Measurements from ENCODE around the gene LSM14B. TPM values are rescaled to one million over a fixed set of nuclear protein-coding genes. Genes with fewer than 3 reads are reported as not detected.

Gene LSM14B
- total RNA-seq, 1 experiment from 2014 or later = 73.5 TPM

DNA sequence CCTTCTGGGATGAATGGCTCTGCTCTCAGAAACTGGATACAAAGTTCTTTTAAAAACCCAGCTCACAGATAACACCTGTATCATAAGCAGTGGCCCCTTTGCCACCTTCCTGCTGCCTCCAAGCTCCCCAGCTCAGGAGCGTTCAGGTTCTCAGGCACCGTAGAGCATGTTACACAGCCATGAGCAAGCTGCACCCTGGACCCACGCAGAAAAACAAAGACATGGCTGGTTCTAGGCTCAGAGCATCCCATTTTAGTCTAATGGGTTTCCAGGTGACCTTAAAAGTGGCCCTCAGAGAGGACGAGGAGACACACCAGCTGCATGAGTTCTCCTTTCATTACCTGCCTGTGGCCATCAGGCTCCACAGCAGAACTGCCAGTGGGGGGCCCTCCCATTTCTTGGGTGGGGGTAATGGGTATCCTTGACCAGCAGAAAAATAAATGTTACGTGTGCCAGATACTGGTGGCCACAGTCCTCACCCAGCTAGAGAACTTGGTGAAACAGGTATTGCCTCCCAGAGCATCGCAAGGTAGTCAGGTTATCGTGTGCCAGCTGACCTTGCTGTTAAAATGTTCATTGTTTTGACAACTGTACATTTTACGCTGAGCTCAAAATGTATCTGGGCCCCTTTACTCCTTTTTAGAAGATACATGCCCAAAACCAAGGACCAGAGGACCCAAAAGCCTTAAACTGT, 13.4 kb downstream of the LSM14B start (continued):
- TF ChIP-seq, protein P1, sequence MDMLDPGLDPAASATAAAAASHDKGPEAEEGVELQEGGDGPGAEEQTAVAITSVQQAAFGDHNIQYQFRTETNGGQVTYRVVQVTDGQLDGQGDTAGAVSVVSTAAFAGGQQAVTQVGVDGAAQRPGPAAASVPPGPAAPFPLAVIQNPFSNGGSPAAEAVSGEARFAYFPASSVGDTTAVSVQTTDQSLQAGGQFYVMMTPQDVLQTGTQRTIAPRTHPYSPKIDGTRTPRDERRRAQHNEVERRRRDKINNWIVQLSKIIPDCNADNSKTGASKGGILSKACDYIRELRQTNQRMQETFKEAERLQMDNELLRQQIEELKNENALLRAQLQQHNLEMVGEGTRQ (CRISPR knock-in tag; IDR thresholded peaks at IDR 0.05) = no peak
- TF ChIP-seq TEAD1 (CRISPR knock-in tag; IDR thresholded peaks at IDR 0.05) (no peak), NFATC4 (CRISPR knock-in tag; IDR thresholded peaks at IDR 0.05) (no peak), ZNF416 (CRISPR knock-in tag; IDR thresholded peaks at IDR 0.05) (no peak), ATF3 (CRISPR knock-in tag; conservative IDR thresholded peaks at IDR 0.05) (no peak), GRHL2 (CRISPR knock-in tag; IDR thresholded peaks at IDR 0.05; ENCODE audit: insufficient replicate concordance, severe bottlenecking) (no peak), ESRRA (CRISPR knock-in tag; IDR thresholded peaks at IDR 0.05; ENCODE audit: borderline replicate concordance) (no peak), USF1 (CRISPR knock-in tag; IDR thresholded peaks at IDR 0.05) (no peak), SMAD3 (CRISPR knock-in tag; IDR thresholded peaks at IDR 0.05; ENCODE audit: borderline replicate concordance) (no peak), CBFB (CRISPR knock-in tag; IDR thresholded peaks at IDR 0.05; ENCODE audit: low read depth) (no peak)
- TF ChIP-seq, protein P2, sequence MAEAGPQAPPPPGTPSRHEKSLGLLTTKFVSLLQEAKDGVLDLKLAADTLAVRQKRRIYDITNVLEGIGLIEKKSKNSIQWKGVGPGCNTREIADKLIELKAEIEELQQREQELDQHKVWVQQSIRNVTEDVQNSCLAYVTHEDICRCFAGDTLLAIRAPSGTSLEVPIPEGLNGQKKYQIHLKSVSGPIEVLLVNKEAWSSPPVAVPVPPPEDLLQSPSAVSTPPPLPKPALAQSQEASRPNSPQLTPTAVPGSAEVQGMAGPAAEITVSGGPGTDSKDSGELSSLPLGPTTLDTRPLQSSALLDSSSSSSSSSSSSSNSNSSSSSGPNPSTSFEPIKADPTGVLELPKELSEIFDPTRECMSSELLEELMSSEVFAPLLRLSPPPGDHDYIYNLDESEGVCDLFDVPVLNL (CRISPR knock-in tag; IDR thresholded peaks at IDR 0.05; ENCODE audit: borderline replicate concordance, low read depth) = no peak

DNA sequence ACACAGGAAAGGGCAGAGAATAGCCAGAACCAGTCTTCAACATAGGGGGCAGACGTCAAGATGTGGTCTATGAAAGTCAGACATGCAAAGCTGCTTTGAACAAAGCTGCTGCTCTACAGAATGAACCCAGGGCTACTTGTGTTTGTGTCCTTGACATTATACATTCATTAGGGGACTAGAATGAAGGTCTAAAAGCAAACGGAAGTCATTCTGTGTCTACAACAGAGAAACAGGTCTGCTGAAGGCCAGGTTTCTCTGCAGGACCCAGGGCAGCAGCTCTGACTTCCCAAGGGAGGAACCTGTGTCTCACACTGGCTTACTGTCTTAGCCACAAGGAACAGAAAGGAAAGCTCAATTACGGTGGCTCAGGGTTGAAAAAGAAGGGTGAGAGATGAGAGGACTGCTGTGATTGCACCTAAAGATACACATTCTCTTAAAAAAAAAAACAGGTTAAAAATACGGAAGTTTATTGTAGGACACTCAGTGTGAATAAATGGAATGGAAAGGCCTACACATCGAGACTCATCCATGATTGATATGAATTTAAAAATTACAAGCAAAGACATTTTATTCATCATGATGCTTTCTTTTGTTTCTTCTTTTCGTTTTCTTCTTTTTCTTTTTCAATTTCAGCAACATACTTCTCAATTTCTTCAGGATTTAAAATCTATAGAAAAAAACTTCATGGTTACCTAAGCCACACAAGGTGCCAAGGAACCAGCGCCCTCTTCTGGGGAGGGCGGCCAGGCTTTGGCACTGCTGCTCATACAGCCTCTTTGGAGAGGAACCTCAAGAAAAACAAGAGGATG, 14.2 kb downstream of the LSM14B start:
- DNase-seq (ENCODE audit: low spot score) (peak; percentile 74), ATAC-seq (peak; percentile 66)
- CTCF ChIA-PET = interaction anchor here (0.6 to 2.4 kb wide), 5 partner anchors 21 to 140 kb away, joined by 3 to 21 read pairs (median 4); no protein-coding TSS in a partner anchor
- Mint-ChIP-seq H3K36me3 (peaks cover 80% of the 10 kb centered on the region), H3K27me3 (ENCODE audit: low read depth) (no peaks in the 10 kb centered on the region), H3K9me3 (no peaks in the 10 kb centered on the region), H3K4me3 (no peak overlapping the region), H3K4me1 (peaks cover 3% of the 10 kb centered on the region), H3K27ac (peak overlapping the region; percentile 77)
- TF ChIP-seq TP53 (CRISPR knock-in tag; IDR thresholded peaks at IDR 0.05) = no peak
- TF ChIP-seq, protein P3, sequence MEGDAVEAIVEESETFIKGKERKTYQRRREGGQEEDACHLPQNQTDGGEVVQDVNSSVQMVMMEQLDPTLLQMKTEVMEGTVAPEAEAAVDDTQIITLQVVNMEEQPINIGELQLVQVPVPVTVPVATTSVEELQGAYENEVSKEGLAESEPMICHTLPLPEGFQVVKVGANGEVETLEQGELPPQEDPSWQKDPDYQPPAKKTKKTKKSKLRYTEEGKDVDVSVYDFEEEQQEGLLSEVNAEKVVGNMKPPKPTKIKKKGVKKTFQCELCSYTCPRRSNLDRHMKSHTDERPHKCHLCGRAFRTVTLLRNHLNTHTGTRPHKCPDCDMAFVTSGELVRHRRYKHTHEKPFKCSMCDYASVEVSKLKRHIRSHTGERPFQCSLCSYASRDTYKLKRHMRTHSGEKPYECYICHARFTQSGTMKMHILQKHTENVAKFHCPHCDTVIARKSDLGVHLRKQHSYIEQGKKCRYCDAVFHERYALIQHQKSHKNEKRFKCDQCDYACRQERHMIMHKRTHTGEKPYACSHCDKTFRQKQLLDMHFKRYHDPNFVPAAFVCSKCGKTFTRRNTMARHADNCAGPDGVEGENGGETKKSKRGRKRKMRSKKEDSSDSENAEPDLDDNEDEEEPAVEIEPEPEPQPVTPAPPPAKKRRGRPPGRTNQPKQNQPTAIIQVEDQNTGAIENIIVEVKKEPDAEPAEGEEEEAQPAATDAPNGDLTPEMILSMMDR (IDR thresholded peaks at IDR 0.05) = peak; percentile 50
- POLR2A ChIA-PET = interaction anchor here (1.3 kb wide), 1 partner anchor 15 kb away, joined by 3 read pairs; no protein-coding TSS in a partner anchor

DNA sequence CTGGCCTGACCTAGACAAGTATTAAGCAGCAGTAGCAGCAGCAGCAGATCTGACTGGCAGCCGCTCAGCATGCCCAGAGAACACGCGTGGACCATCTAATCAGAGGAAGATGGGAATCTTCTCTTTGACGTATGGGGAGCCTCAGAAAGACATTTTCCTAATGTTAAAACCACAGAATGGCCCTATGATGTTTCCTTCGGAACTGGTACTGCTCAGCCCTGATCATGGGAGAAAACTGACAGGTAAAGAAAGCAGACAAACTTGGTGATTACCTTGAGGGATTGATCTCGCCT, 14.8 kb downstream of the LSM14B start:
- POLR2A ChIA-PET = no interaction called here
- Mint-ChIP-seq H3K36me3 (peaks cover 76% of the 10 kb centered on the region), H3K9me3 (no peaks in the 10 kb centered on the region), H3K27ac (peak overlapping the region; percentile 77), H3K4me3 (no peak overlapping the region), H3K4me1 (peaks cover 9% of the 10 kb centered on the region), H3K27me3 (ENCODE audit: low read depth) (no peaks in the 10 kb centered on the region)
- ATAC-seq = no peak
- no peak for TF ChIP-seq JAZF1 (CRISPR knock-in tag; IDR thresholded peaks at IDR 0.05)
- TF ChIP-seq IRF2 (CRISPR knock-in tag; IDR thresholded peaks at IDR 0.05; ENCODE audit: borderline replicate concordance, low read depth) = no peak
- no peak for TF ChIP-seq ZNF263 (CRISPR knock-in tag; IDR thresholded peaks at IDR 0.05; ENCODE audit: low read depth)
- TF ChIP-seq, protein P4, sequence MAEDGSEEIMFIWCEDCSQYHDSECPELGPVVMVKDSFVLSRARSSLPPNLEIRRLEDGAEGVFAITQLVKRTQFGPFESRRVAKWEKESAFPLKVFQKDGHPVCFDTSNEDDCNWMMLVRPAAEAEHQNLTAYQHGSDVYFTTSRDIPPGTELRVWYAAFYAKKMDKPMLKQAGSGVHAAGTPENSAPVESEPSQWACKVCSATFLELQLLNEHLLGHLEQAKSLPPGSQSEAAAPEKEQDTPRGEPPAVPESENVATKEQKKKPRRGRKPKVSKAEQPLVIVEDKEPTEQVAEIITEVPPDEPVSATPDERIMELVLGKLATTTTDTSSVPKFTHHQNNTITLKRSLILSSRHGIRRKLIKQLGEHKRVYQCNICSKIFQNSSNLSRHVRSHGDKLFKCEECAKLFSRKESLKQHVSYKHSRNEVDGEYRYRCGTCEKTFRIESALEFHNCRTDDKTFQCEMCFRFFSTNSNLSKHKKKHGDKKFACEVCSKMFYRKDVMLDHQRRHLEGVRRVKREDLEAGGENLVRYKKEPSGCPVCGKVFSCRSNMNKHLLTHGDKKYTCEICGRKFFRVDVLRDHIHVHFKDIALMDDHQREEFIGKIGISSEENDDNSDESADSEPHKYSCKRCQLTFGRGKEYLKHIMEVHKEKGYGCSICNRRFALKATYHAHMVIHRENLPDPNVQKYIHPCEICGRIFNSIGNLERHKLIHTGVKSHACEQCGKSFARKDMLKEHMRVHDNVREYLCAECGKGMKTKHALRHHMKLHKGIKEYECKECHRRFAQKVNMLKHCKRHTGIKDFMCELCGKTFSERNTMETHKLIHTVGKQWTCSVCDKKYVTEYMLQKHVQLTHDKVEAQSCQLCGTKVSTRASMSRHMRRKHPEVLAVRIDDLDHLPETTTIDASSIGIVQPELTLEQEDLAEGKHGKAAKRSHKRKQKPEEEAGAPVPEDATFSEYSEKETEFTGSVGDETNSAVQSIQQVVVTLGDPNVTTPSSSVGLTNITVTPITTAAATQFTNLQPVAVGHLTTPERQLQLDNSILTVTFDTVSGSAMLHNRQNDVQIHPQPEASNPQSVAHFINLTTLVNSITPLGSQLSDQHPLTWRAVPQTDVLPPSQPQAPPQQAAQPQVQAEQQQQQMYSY (CRISPR knock-in tag; IDR thresholded peaks at IDR 0.05) = no peak
- CTCF ChIA-PET = interaction anchor here (0.6 to 2.4 kb wide), 3 partner anchors 22 to 141 kb away, joined by 3 to 21 read pairs (median 4); no protein-coding TSS in a partner anchor
- no peak for DNase-seq (ENCODE audit: low spot score)
